Adrenal gland (tissue), 5 donors: ENCODE data around the gene THAP4.

Experiments
- CTCF ChIP-seq, 6 experiments: fragments of 450-650 bp in 4 of 6; fragments of 200-600 bp in 2 of 6; sonication (generic) in 1 of 6; IDR thresholded peaks; 1 replicate in 5 of 6; 2 replicates in 1 of 6; pipeline versions ENCODE4 v1.5.1 to v1.8.0; 2016 to 2021; ENCODE audit warnings: antibody characterized with exemption in 6 of 6, mild to moderate bottlenecking in 2 of 6, moderate library complexity in 1 of 6
- POLR2A ChIP-seq, 2 donors: fragments of 450-650 bp; IDR thresholded peaks; one replicate each; pipeline ENCODE4 v1.6.1; 2017; ENCODE audit warnings: antibody characterized with exemption in 2 of 2, mild to moderate bottlenecking in 2 of 2, moderate library complexity in 1 of 2
- donor health status: DM: no; HTN: no; CAD: no.

GRCh38 chr2:241560162-241560882, 76.6 kb downstream of the THAP4 start:
- TF ChIP-seq CTCF (IDR thresholded peaks at IDR 0.05) (no peak), POLR2A (IDR thresholded peaks at IDR 0.05) (no peak)
